ENCODE results near the gene MORC3.
"Not testable (repeated sequence)": the region's sequence is repeated elsewhere in the genome, so short reads cannot be mapped to it uniquely, and the experiment has no call there.

The MORC3 gene
- 164 to 204 (median 184) reads per million in 4 donors for total RNA-seq

DNA sequence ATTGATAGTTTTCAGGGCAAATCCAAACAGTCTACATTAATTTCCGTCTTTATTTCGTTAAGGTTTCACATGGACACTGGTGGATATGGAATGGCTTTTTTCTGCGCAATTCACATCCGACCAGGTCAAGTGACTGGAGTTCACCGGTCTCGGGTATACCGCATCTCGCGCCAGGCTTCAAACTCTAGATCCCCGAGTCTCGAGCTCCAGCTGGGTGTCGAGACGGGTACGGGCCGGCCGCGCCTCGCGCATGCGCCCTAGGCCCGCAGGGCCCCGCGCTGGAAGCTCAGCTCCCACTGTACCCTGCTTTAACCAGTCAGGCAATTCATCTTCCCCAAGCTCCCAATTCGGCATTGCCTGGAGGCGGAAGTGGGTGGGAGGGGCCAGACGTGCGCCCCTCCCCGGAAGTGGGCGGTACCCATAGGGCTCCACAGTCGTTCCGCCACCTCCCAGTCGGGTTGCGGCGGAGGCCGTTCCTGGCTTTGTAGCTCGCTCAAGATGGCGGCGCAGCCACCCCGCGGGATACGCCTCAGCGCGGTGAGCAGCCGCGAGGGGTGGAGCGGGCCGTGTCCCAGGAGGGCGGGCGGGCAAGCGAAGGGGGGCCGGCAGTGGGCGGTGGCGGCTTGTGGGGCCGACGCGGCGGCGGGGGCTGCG, at the start of gene MORC3:
MORC3 (plus strand) TSS at position 431 of the 654 bp plus-strand sequence; CDS start at position 499, 68 bp downstream.
- DNase-seq, result peak; percentile 96 to 99 (median 97)

DNA sequence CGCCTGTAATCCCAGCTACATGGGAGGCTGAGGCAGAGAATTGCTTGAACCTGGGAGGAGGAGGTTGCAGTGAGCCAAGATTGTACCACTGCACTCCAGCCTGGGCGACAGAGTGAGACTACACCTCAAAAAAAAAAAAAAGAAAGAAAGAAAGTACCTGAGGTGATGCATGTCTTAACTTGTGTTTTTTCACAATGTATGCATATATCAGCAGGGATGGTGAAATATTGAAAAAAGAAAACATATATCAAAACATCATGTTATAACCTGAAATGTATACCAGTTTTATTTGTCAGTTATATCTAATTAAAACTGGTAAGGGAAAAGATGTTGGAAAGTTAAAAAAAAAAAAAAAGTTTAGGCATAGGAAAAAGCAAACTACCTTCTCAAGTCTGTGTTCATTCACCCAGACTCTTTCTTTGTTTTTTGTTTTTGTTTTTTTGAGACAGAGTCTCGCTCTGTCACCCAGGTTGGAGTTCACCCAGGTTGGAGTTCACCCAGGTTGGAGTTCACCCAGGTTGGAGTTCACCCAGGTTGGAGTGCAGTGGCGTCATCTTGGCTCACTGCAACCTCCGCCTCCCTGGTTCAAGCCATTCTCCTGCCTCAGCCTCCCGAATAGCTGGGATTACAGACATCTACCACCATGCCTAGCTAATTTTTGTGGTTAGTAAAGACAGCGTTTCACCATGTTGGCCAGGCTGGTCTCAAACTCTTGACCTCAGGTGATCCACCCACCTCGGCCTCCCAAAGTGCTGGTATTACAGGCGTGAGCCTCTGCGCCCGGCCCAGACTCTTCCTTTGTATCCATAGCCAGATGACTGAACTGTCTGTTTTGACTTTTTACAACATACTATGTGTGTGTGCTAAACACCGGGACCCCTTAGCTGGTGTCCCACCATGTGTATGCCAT, 49.0 kb upstream of the MORC3 start:
- not testable (repeated sequence) for DNase-seq

- no peak for DNase-seq
Observed at GRCh38 chr21:36274128-36274527, 45.9 kb upstream of the MORC3 start.

GRCh38 chr21:36282568-36283230, 37.3 kb upstream of the MORC3 start:
- DNase-seq, result no peak

DNA sequence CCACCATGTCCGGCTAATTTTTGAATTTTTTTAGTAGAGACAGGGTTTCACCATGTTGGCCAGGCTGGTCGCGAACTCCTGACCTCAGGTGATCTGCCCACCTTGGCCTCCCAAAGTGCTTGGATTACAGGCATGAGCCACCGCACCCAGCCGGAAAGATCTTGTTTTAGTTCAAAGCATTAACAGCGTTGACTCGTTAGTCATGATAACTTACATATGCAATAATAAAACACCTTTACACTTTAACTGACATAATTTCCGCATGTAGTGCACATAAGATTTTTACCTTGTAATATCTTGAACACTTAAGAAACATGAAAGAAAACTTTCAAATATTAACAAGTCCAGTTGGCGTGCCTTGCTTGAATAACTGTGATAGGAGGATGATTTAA, 36.8 kb upstream of the MORC3 start:
- not testable (repeated sequence) for DNase-seq

DNA sequence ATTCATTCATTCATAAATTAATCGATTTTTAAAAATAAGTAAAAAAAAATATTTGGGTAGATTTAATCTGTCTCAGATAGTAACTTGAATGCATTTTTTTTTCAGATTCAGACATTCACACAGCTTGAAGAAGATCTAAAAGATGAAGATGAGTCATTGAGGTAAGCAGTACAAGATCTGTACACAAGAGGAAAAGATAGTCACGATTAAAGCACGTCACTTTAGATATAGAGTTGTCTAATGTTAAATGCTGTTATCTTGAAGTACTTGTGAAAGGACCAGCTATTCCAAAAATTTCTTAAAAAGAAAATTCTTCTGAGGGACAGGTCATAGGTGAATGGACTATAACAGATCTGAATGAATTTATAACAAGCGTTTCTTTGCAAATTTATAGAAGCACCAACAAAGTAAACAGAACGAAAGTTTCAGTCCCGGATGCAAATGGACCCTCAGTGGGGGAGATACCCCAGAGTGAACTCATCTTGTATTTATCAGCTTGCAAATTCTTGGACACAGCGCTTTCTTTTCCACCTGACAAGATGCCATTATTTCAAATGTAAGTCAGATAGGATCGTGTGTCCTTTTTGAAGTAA, 31.2 kb upstream of the MORC3 start:
- peak in 1 of 5 donors; percentile 40 for DNase-seq

GRCh38 chr21:36291509-36291908, 28.5 kb upstream of the MORC3 start:
- no peak for DNase-seq

GRCh38 chr21:36297406-36297937, 22.5 kb upstream of the MORC3 start:
- no peak for DNase-seq

GRCh38 chr21:36297938-36298572, 21.9 kb upstream of the MORC3 start:
- peak; percentile 37 to 89 (median 65) for DNase-seq

DNA sequence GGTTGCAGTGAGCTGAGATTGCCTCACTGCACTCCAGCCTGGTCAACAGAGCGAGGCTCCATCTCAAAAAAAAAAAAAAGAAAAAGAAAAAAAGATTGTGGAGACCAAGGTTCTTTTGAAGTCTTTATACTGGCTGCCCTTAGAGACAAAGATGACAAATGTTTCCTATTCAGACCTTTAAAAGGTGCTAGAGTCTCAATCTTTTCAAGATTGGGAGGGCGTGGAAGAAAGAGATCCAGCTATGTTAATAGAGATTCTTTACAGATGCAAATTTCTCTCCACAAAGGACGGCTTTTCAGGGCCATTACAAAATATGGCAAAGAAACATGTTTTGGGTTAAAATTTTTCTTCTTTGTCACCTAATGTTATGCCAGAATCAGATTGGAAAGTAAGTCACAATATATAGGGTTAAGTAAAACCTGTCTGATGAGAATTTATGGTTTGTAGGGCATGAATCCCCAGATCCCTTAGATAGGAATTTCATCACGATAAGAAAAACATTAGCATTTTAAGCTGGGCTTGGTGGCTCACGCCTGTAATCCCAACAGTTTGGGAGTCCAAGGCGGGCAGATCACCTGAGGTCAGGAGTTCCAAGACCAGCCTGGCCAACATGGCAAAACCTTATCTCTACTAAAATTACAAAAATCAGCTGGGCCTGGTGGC, 13.0 kb upstream of the MORC3 start:
- no peak for DNase-seq

DNA sequence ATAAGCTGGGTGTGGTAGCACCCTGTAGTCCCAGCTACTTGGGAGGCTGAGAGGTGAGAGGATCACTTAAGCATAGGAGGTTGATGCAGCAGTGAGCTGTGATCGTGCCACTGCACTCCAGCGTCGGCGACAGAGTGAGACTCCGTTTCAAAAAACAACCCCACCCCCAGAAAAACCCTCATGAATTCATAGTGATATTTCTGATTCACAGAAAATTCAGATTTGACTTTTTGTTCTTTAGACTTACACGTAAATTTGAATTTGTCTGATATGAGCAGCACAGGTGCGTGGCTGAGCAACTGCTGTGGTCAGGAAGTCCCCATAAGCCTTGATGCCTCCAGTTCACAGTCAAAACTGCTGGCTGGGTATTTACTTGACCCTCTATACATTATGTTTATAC, 10.0 kb upstream of the MORC3 start:
- peak in 1 of 5 donors; percentile 41 for DNase-seq

- not testable (repeated sequence) for DNase-seq
Observed at GRCh38 chr21:36313446-36313845, 6.6 kb upstream of the MORC3 start.

GRCh38 chr21:36316045-36316444, 4.0 kb upstream of the MORC3 start:
- DNase-seq, result not testable (repeated sequence)

DNA sequence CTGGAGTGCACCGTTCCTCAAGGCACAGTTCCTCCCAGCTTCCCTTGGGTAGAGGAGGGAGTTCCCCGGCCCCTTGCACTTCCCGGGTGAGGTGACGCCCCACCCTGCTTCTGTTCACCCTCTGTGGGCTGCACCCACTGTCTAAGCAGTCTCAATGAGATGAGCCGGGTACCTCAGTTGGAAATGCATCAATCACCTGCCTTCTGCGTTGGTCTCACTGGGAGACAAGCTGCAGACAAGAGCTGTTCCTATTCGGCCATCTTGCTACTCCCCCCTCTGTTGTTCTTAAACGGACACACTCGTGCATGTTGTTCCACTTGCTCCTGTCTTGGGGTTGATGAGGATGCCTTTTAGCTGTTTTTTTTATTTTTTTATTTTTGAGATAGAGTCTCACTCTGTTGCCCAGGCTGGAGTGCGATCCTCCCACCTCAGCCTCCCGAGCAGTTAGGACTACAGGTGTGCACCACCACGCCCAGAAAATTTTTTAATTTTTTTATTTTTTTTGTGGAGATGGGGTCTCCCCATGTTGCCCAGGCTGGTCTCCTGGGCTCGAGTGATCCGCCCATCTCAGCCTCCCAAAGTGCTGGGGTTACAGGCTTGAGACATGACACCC, 3.0 kb upstream of the MORC3 start:
- DNase-seq, result no peak

DNA sequence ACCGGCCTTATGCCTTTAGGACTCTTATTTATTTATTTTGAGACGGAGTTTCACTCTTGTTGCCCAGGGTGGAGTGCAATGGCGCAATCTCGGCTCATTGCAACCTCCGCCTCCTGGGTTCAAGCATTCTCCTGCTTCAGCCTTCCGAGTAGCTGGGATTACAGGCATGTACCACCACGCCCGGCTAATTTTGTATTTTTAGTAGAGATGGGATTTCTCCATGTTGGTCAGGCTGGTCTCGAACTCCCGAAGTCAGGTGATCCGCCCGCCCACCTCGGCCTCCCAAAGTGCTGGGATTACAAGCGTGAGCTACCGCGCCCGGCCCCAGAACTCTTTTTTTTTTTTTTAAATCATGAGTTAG, 611 bp upstream of the MORC3 start:
- not testable (repeated sequence) for DNase-seq

- peak in 2 of 5 donors; percentile 42 to 73 for DNase-seq
Observed at GRCh38 chr21:36320421-36321324, 676 bp downstream of the MORC3 start.

DNA sequence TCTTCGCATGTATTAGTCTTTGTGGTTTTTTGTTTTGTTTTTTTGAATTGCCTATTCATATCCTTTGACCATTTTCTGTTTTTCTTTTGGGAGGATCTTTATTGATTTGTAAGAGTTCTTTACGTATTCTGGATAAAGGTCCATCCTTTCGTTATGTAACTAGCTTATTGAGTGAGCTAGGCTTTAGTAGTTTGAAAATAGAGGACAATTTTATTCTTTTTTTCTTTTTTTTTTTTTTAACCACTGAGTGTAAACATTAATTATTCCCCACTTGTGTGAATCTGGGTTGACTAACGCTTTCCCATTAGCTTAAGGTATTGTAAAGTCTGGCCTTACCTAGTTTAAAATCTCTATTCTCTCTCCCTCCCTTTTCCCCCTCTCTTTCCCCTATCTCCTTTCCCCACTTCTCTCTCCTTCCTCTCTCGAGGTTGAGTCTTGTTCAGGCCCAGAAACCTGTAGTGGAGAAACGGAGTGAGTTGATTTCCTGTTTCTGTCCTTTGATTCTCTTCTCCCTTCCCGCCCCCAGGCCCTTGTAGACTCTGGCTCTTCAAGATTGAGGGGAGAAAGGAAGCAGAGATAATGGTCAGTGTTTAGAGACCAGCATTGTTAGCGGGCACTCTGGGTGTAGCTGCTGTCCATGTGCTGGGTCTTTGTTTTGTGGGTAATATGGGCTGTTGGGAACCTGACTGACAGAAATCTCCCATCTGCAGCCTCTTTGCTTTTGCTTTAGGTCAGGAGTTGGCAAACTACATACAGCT, 1.5 kb downstream of the MORC3 start:
- peak in 1 of 5 donors; percentile 9 for DNase-seq

GRCh38 chr21:36322083-36322424, 2.1 kb downstream of the MORC3 start:
- no peak for DNase-seq

GRCh38 chr21:36323032-36323431, 3.0 kb downstream of the MORC3 start:
- DNase-seq, result no peak
